Umbilical cord (tissue), 2 donors: Measurements from ENCODE around the gene DDR2. TPM values are rescaled to one million over a fixed set of nuclear protein-coding genes. Genes with fewer than 3 reads are reported as not detected.
"Not testable (repeated sequence)": the region's sequence is repeated elsewhere in the genome, so short reads cannot be mapped to it uniquely, and the experiment has no call there.

ENCODE experiments used
- DNase-seq: peaks from one replicate; pipeline ENCODE4 v3.0.0-alpha.2; 2015; ENCODE audit warnings: low spot score
- total RNA-seq: library from RNA; depleted of rRNA; stranded (reverse); fragments of >200 nt; gene quantifications from one replicate; pipeline ENCODE4 v1.2.3, GENCODE V29; 2014; ENCODE audit warnings: low replicate concordance; ENCODE audit not compliant: insufficient read depth

The DDR2 gene
- total RNA-seq, 1 donor from 2014 or later: 69.6 TPM

GRCh38 chr1:162757476-162757875, 125.2 kb downstream of the DDR2 start:
- no peak for DNase-seq

GRCh38 chr1:162765788-162766187, 133.5 kb downstream of the DDR2 start:
- no peak for DNase-seq

DNA sequence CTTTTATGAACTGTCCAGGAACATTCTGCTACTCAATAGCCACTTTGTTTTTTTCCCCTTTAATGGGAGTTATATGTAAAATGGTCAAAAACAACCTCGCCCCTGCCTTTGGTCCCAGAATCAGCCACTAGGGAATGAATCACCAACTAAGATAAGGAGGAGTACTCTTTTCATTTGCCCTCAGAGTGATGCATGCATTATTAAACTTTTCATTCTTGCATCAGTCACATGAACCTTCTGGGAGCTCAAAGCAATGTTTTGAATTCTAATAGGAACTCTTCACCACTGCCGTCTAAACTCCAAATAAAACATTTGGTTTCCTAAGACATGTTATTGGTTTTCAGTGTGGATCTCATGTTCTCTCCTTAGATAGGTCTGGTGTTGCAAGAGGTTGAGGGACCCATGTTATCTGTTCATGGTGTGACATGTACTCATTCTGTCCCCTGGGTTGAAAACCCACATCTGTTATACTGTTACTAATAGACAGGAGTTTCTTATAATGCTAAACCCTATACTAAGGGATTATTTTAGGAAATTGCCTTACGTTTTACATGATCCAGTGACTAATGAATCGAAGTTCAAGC, 140.4 kb downstream of the DDR2 start:
- DNase-seq: no peak

DNA sequence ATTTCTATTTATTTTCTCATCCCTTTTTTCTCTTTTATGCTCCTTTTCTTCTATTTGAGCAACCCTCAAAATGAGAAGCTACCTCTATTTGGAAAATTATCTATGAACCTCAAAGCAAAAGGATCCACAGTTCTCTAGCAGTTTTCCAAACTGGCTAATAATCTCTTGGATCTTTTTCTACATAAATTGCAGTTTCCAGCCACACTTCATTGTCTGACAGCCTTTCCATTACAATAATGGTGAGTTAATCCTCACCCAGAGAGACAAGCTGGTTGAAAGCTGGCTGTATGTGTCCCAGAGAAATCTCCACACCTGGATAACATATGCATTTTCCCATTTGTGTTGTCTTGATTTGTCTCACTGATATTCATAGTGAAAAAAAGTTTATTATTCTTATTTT, 141.7 kb downstream of the DDR2 start:
- DNase-seq: no peak

DNA sequence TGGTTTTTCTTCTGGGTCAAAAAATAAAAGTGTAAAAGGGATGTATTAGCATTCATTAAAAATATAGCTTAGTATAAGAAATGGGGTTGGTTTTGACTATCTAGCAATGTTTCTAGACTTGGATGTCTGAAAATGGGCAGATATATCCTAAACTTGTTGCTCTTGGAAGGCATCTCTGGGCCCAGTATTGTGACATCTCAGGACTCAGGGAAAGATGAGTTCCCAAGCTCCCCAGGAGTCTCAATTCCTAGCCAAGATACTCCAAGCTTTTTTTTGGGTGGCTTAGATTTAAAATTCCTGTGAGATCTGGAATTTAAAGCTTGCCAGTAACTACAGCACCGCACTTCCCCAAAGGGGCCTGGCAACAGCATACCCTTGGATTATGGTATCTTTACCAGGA, 146.8 kb downstream of the DDR2 start:
- DNase-seq: peak; percentile 50

- peak; percentile 90 for DNase-seq
Measured at GRCh38 chr1:162782671-162783070, 150.4 kb downstream of the DDR2 start.

- DNase-seq: not testable (repeated sequence)
Measured at GRCh38 chr1:162784926-162785325, 152.7 kb downstream of the DDR2 start.

GRCh38 chr1:162788783-162789182, 156.5 kb downstream of the DDR2 start:
- not testable (repeated sequence) for DNase-seq

DNA sequence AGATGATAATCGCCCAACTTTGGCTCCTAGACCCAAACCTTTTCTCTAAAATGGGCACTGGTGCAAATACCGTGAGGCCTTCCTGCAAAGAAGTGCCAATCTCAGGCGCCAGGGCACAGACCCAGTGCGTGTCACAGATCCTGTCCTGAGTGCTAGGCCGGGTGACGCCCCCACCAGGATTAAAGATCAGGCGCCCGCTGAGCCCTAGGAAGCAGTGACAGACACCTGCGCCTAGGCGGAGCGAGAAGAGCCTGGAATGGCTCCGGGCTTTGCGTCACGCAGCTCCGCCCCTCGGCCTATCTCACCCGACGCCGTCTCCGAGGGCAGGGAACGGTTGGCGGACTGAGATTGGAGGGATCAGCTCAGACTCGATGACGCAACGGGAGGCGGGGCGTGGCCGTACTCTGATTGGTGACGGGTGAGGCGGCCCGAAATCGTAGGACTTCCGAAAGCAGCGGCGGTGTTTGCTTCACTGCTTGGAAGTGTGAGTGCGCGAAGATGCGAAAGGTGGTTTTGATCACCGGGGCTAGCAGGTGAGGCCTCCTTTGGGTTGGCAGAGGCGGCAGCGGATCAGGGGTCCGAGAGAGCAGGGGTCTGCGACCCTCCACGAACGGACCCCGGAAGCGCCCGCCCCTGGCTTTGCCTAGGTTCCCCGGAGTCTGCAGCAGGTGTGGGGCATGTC, 158.2 kb downstream of the DDR2 start, which contains the start of gene HSD17B7:
Gene HSD17B7, plus strand, starts transcription at position 400 of the 682 bp plus-strand sequence. Its CDS starts 99 bp downstream, at position 499.
- peak; percentile 69 for DNase-seq

DNA sequence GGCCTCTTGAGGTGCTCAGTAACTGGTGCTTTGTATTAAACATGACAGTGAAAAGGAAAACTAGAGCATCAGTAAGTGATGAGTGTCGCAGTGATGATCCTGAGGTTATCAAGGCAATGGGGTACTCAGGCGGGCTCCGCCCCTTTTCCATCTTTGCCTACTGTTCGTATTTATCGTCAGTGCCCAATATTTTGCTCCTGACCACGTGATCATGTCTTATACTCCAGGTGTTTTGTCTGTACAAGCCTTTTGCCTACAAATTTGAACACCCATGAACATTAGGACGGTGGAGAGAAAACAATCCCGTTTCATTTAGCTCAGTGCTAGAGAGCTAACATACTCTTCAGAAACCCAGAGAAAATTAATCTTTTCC, 158.7 kb downstream of the DDR2 start:
- peak; percentile 34 for DNase-seq

DNA sequence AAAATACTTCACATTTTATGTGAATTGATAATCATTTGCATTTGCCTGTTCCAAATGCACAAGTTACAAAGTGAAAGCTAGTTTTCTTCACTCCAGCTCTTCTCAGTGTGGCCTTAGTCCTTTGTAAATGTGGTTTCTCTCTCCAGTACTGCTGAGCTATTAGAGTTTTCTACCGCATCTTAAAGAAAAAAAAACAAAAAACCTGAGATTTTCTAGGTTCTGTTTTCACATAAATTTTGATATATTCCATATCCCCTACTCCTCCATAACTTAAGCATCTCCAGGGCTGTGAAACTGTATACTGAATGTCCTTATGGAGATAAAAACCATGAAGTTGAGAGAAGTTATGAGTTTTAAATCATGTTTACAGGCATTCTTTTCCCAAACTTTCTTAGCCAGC, 162.0 kb downstream of the DDR2 start:
- DNase-seq: peak; percentile 62

DNA sequence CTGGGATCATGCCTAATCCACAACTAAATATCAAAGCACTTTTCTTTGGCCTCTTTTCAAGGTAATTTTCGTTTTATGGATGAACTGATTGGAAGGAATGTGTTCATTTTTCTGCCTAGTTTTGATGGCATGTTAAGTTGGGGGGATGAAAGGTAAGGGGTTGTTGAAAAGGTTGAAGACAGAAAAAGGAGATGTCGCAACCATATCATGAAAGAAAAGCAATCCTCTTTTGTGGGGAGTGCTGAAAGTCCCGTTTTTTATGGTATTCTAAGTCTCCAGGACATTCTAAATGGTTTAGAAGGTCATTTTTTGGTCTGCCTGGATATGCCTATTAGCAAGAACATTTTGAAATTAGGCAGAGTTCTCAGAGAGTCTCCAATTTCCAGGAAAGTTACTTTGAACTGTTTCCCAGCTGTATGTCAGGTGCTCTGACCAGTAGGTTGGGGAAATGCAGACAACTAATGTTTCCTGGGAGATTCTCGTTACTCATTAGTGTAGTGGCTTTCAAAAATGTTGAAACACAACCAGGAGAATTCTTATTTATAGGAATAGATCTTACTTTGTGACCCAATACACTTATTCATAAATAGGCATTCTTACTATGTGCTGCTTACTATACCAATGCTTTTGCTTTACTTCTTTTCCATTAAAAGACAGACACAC, 164.5 kb downstream of the DDR2 start:
- peak; percentile 88 for DNase-seq

DNA sequence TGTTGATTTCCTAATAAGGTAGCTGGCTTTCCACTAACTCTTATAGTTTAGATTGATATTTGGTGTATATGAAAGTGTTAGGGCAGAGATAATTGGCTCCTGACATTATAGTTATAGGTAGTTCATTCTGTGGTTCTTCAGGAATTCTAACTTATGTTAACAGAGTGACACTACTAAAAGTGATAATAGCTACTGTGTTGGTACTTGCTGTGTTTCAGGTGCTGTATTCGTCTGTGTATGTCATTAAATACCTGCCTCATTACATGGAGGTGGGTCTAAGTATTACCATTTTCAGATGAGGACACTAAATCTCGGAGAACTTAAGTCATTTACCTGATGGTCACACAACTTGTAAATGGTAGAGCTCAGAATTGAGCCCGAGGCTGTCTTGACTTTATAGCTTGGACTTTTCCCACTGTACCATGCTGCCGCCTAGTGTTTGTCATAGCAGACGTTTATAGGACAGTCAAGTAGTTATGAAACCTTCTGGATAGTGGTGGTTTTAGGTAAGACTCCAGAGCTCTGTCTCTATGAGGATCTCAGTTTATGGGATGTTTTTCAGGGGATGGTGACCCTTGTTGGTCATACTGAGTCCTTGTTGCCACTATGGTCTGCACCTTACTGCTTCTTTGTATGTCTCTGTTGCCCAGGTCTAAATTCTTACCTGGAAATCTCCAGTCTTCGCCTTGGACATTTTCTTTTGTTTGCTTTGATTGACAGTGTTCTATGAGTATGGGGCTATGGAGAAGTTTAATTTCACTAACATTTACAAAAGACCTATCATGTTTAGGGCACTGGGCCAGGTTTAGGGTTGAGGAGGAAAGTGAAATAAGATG, 167.9 kb downstream of the DDR2 start:
- DNase-seq: peak; percentile 76

DNA sequence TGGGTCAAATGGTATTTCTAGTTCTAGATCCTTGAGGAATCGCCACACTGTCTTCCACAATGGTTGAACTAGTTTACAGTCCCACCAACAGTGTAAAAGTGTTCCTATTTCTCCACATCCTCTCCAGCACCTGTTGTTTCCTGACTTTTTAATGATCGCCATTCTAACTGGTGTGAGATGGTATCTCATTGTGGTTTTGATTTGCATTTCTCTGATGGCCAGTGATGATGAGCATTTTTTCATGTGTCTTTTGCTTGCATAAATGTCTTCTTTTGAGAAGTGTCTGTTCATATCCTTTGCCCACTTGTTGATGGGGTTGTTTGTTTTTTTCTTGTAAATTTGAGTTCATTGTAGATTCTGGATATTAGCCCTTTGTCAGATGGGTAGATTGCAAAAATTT, 175.2 kb downstream of the DDR2 start:
- DNase-seq: not testable (repeated sequence)

GRCh38 chr1:162812357-162812756, 180.1 kb downstream of the DDR2 start:
- not testable (repeated sequence) for DNase-seq

DNA sequence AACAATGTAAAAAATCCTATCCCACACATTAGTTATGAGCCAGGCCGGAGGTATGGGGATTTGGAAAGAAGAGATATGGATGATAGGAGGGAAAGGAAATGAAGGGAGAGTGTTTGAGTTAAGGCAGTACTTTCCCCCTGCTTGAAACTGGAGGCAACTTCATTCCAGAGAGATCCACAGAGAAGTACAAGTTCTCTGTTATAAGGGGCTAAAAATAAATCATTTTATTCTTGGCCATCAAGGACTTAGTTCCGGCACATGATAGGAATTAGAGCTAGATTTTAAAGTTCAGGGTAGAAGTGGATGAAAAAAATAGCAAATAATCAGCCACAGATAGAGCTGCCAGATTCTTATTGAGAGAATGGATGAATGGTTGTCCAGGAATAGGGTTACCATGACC, 185.9 kb downstream of the DDR2 start:
- DNase-seq: not testable (repeated sequence)

GRCh38 chr1:162818666-162819065, 186.4 kb downstream of the DDR2 start:
- DNase-seq: not testable (repeated sequence)

DNA sequence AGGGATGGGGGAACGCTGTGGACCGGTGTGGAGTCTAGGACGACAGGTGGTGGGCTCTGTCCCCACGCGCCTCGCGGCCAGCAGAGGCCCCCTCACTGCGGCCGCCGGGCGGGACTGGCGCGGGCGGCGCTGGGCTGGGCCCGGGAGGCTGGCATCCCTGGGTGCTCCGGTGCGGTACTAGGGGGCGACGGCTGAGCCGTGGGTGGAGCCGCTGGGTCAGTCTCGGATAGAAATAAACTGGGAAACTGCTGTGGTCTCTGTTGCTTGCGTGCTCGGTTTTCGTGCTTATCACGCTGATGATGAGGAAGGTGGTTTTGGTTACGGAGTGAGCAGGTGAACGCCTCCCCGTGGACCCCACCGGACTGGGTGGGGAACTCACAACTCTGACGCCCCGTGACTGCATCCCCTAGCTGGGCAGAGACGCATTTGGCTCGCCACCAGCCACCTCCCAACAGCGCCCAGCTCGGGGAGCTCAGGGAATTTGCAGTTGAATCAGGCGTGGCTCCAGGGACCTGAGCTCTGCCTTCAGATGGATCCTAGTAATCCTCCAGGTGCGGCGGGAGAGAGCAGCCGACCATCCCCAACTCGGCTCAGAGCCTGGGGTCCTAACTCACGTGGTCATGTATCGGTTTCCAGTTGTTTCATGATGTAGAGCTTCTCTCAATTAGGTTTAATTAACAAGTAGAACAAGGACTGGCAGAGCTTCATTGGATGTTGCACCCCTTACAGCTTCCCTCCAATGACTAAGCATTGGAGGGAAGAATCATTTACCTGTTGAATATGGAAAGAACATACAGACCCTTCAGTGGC, 190.3 kb downstream of the DDR2 start:
- DNase-seq: no peak

DNA sequence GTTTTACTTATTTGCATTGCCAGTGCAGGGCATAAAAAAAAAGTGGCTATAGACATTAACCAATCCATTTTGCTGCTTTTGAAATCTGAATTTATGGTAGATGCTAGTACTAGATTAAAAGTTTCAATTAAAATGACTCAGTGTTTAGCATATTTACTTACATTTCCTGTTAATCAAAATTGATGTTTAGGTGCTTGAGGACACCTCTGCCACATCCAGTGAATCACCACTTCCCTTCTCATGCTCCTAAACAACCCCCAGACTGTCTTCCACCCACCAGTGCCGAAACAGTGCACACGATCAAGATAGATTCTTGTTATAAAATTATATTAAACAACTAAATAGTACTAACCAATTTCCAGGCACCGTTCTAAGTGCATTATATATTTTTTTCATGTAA, 191.0 kb downstream of the DDR2 start:
- no peak for DNase-seq

DNA sequence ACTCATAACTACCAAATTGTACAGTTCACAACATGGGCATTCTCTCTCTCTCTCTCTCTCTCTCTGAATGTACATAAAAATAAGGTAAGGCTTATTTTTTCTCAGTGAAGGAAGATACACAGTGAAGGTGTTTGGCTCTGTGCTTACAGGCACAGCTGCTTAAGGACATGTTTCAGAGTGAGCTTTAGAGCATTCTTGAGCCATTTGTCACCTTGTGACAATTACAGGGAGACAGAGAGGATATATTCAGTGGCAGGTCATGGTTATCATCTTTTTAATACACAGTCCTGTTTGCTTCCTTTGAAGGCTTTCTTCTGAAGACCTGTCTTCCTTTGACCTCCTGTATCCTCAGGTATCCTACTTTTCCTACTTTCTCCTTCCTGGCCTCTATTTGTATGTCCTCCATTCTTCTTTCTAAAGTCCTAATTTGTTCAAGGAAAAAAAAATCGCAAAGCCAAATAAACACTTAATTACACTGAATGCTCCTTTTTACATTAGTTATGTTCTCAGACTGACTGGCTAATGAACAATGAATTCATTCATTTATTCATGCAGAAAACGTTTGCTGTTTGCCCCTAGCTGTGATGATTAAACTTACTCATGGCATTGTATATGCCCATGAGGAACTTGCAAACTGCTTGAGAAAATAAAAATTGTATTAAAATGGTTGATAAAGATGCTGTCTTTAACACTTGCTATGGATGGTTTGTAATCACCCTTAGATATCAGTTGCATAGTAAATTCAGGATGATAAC, 191.7 kb downstream of the DDR2 start:
- DNase-seq: no peak
